Natural killer cell (primary cell): ENCODE results near the gene PCBD1. TPM values are rescaled to one million over a fixed set of nuclear protein-coding genes. Genes with fewer than 3 reads are reported as not detected.

Experiments used
- ATAC-seq, 3 donors: fragments of 150-1000 bp in 2 of 3; fragments of 200-7000 bp in 1 of 3; cut with Tn5 transposase; 1 replicate in 1 of 3; 2 replicates in 2 of 3; pipeline ENCODE4 v1.10.0; 2021; ENCODE audit warnings: mild to moderate bottlenecking in 2 of 3, moderate library complexity in 2 of 3
- DNase-seq, 2 donors: peaks; one replicate each; pipeline versions ENCODE4 v3.0.0 to v3.0.0-alpha.2; 2013 to 2021; ENCODE audit warnings: mixed read lengths in 1 of 2
- H3K27ac ChIP-seq: one replicate; pipeline ENCODE4 v1.5.1; 2013; ENCODE audit warnings: mild to moderate bottlenecking, low read length
- H3K27me3 ChIP-seq: one replicate; pipeline ENCODE4 v1.6.1; 2013; ENCODE audit warnings: low read length; ENCODE audit not compliant: control insufficient read depth, insufficient read depth
- H3K36me3 ChIP-seq: one replicate; pipeline ENCODE4 v1.6.1; 2013; ENCODE audit warnings: low read length; ENCODE audit not compliant: control insufficient read depth, insufficient read depth
- H3K4me1 ChIP-seq: one replicate; pipeline ENCODE4 v1.6.1; 2013; ENCODE audit warnings: low read length; ENCODE audit not compliant: control insufficient read depth, insufficient read depth
- H3K4me3 ChIP-seq: one replicate; pipeline ENCODE4 v1.5.1; 2013; ENCODE audit warnings: low read length
- H3K9me3 ChIP-seq: one replicate; pipeline ENCODE4 v1.6.1; 2013; ENCODE audit warnings: low read length; ENCODE audit not compliant: control insufficient read depth, insufficient read depth
- H3K27ac Mint-ChIP-seq, 2 donors: one replicate each; pipeline ENCODE4 v1.8.0; 2022; ENCODE audit warnings: mild to moderate bottlenecking in 2 of 2, mixed read lengths in 2 of 2, moderate library complexity in 1 of 2
- H3K27me3 Mint-ChIP-seq, 2 donors: one replicate each; pipeline ENCODE4 v1.8.0; 2022; ENCODE audit warnings: low read depth in 2 of 2, mixed read lengths in 2 of 2
- H3K36me3 Mint-ChIP-seq: one replicate; pipeline ENCODE4 v1.8.0; 2022; ENCODE audit warnings: mixed read lengths
- H3K4me1 Mint-ChIP-seq, 2 donors: one replicate each; pipeline ENCODE4 v1.8.0; 2022; ENCODE audit warnings: mixed read lengths in 2 of 2
- H3K4me3 Mint-ChIP-seq: one replicate; pipeline ENCODE4 v1.8.0; 2022; ENCODE audit warnings: mild to moderate bottlenecking, moderate library complexity, mixed read lengths
- H3K9me3 Mint-ChIP-seq, 2 donors: one replicate each; pipeline ENCODE4 v1.8.0; 2022; ENCODE audit warnings: mixed read lengths in 2 of 2
- WGBS: methylation state at CpG from one replicate; pipeline ENCODE4 v1.1.7; 2013; ENCODE audit warnings: missing lambda C conversion rate; ENCODE audit not compliant: insufficient coverage; 5-methylcytosine and 5-hydroxymethylcytosine counted together
- intact Hi-C: fragments of 100-400 bp; cut with micrococcal nuclease; formaldehyde crosslinking; loops from one replicate; pipeline ENCODE4 v1.14.2; 2022
- total RNA-seq, 4 donors: library from RNA; stranded (reverse); fragments of 120-200 nt in 1 of 4; gene quantifications; one replicate each; pipeline versions ENCODE4 v1.2.3 to v1.2.4, GENCODE V29; 2013 to 2022
- TF ChIP-seq, protein P1 (sequence below): fragments of 200-600 bp; IDR thresholded peaks from one replicate; pipeline ENCODE4 v1.8.0; 2022; ENCODE audit warnings: antibody characterized with exemption

PCBD1 gene
- total RNA-seq, 3 donors from 2014 or later (not counting 1 experiment from before 2014, with no cell fraction given): 7.2 to 15.3 (median 10.4) TPM

DNA sequence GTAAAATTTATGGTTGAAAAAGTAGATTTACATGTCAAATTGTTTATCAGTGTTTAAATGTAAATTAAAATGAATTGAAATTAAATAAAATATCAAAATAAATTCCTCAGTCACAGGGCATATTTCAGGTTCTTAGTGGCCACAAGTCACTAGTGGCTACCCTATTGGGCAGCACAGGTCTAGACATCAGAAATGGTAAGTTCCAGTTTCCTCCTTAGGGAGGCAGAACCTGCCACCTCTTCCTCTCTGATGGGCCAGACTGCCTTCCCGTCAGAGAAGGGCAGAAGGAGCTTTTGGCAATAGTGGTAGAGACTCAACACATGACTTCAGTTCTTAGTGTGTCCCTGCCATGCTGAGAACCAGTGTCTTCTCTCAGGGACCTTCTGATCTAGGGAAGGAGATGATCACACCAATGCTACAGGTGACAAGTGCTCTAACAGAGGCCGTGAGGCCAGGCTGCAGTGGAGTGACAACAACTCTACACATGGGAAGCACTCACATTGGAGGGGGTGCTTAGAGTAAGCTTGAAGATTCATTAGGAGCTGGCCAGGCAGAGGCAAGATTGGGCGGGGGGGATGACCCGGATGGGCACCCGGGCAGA, 14.4 kb upstream of the PCBD1 start:
- H3K4me1 ChIP-seq: no peaks in the 10 kb centered on the region
- 92% methylated on average over 5 of the region's 5 CpGs for WGBS
- no peaks in the 10 kb centered on the region for H3K9me3 ChIP-seq
- no peak overlapping the region for H3K4me3 ChIP-seq
- H3K27me3 ChIP-seq: no peaks in the 10 kb centered on the region
- TF ChIP-seq, protein P1, sequence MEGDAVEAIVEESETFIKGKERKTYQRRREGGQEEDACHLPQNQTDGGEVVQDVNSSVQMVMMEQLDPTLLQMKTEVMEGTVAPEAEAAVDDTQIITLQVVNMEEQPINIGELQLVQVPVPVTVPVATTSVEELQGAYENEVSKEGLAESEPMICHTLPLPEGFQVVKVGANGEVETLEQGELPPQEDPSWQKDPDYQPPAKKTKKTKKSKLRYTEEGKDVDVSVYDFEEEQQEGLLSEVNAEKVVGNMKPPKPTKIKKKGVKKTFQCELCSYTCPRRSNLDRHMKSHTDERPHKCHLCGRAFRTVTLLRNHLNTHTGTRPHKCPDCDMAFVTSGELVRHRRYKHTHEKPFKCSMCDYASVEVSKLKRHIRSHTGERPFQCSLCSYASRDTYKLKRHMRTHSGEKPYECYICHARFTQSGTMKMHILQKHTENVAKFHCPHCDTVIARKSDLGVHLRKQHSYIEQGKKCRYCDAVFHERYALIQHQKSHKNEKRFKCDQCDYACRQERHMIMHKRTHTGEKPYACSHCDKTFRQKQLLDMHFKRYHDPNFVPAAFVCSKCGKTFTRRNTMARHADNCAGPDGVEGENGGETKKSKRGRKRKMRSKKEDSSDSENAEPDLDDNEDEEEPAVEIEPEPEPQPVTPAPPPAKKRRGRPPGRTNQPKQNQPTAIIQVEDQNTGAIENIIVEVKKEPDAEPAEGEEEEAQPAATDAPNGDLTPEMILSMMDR: no peak
- intact Hi-C loops: no loop called here
- H3K4me3 Mint-ChIP-seq: no peak overlapping the region
- H3K36me3 Mint-ChIP-seq: no peaks in the 10 kb centered on the region
- no peaks in the 10 kb centered on the region for H3K9me3 Mint-ChIP-seq
- peaks cover 0 to 2% of the 10 kb centered on the region in 2 donors for H3K4me1 Mint-ChIP-seq
- peaks cover 0 to under 1% of the 10 kb centered on the region in 2 donors for H3K27me3 Mint-ChIP-seq
- no peaks in the 10 kb centered on the region for H3K36me3 ChIP-seq
- DNase-seq: no peak
- no peak for ATAC-seq
- no peak overlapping the region for H3K27ac ChIP-seq
- H3K27ac Mint-ChIP-seq: no peak overlapping the region

DNA sequence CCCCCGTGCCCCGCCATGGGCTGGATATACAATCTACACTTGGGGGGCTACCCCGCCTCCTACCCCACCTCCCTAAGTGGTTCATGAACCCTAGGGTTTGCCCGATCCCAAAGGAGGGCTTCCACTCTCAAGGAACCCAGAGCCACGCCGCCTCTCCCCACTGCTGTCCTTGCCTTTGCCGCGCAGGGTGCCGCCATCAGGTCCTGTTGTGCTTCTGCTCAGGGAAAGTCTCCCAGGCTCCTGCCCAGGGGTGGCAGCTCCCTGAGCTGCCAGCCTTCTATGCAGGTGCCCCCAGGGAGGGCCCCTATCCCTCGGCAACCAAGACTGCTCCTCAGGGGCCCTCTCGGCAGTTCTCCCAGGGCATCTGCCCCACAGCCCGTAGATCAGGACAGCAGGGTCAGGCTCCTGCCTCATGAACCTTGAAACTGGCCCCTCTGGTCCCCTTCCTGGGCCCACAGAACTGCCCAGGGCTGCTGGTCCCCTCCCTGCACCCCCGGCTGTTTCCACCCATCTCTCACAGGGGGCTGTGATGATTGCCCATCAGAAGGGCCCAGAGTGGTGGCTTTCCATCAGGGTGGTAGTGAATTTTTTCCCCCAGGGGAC, 13.0 kb upstream of the PCBD1 start:
- no peaks in the 10 kb centered on the region for H3K9me3 Mint-ChIP-seq
- TF ChIP-seq, protein P1: no peak
- H3K4me3 Mint-ChIP-seq: no peak overlapping the region
- H3K27me3 Mint-ChIP-seq: no peaks in the 10 kb centered on the region
- no peak overlapping the region for H3K27ac Mint-ChIP-seq
- no peaks in the 10 kb centered on the region for H3K36me3 Mint-ChIP-seq
- WGBS: 90% methylated on average over 13 of the region's 13 CpGs
- H3K4me1 ChIP-seq: no peaks in the 10 kb centered on the region
- no peaks in the 10 kb centered on the region for H3K27me3 ChIP-seq
- no peaks in the 10 kb centered on the region for H3K4me1 Mint-ChIP-seq
- H3K9me3 ChIP-seq: no peaks in the 10 kb centered on the region
- intact Hi-C loops: no loop called here
- DNase-seq: no peak
- H3K36me3 ChIP-seq: no peaks in the 10 kb centered on the region
- no peak for ATAC-seq
- H3K27ac ChIP-seq: no peak overlapping the region
- no peak overlapping the region for H3K4me3 ChIP-seq

- Histone ChIP-seq H3K4me1 (no peaks in the 10 kb centered on the region), H3K9me3 (no peaks in the 10 kb centered on the region), H3K27me3 (no peaks in the 10 kb centered on the region), H3K4me3 (no peak overlapping the region), H3K27ac (no peak overlapping the region), H3K36me3 (no peaks in the 10 kb centered on the region)
- Mint-ChIP-seq H3K4me3 (no peak overlapping the region), H3K27ac (no peak overlapping the region), H3K36me3 (no peaks in the 10 kb centered on the region), H3K27me3 (no peaks in the 10 kb centered on the region), H3K4me1 (no peaks in the 10 kb centered on the region), H3K9me3 (no peaks in the 10 kb centered on the region)
- 75% methylated on average over 3 of the region's 4 CpGs for WGBS
- TF ChIP-seq, protein P1: no peak
- ATAC-seq (no peak), DNase-seq (no peak)
- intact Hi-C loops: no loop called here
Observed at GRCh38 chr10:70899096-70899495, 10.7 kb upstream of the PCBD1 start.

GRCh38 chr10:70898687-70899086, 10.3 kb upstream of the PCBD1 start:
- H3K36me3 Mint-ChIP-seq: no peaks in the 10 kb centered on the region
- WGBS: 91% methylated on average over 3 of the region's 3 CpGs
- no peak overlapping the region for H3K27ac Mint-ChIP-seq
- Histone ChIP-seq H3K27me3 (no peaks in the 10 kb centered on the region), H3K27ac (no peak overlapping the region), H3K4me1 (no peaks in the 10 kb centered on the region), H3K4me3 (no peak overlapping the region), H3K9me3 (no peaks in the 10 kb centered on the region), H3K36me3 (no peaks in the 10 kb centered on the region)
- TF ChIP-seq, protein P1: no peak
- intact Hi-C loops: no loop called here
- H3K27me3 Mint-ChIP-seq: no peaks in the 10 kb centered on the region
- DNase-seq (no peak), ATAC-seq (no peak)
- H3K4me3 Mint-ChIP-seq: no peak overlapping the region
- H3K9me3 Mint-ChIP-seq: no peaks in the 10 kb centered on the region
- no peaks in the 10 kb centered on the region for H3K4me1 Mint-ChIP-seq
